HG03045 (cell line): ENCODE data around the gene CHDH.
A peak's percentile ranks its signal among the peaks of the same experiment; 100 is the strongest.

Experiments used
- ATAC-seq: cut with Tn5 transposase; IDR thresholded peaks from one replicate; pipeline ENCODE4 v1.9.1; 2021; ENCODE audit warnings: mild to moderate bottlenecking, moderate library complexity; ENCODE audit not compliant: unreplicated experiment

CHDH gene

DNA sequence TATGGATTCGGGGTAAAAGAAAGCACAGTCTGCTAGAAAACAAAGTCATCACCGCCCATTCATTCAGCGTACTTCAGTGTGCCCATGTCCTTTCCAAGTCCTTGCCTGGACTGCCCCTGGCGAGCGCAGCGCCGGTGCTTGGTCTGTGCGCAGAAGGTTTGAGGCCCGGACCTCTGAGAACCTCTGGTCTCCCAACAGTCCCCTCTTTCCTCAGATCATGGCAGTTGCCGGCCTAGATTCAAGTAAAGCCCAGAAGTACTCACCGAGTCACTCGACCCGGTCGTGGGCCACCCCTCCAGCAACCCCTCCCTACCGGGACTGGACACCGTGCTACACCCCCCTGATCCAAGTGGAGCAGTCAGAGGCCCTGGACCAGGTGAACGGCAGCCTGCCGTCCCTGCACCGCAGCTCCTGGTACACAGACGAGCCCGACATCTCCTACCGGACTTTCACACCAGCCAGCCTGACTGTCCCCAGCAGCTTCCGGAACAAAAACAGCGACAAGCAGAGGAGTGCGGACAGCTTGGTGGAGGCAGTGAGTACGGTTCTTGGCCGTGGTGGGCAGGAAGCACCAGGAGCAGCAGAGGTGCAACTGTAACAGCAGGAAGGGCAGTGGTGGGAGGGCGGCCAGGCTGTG is 36.3 kb downstream of the CHDH start:
- ATAC-seq, result no peak

DNA sequence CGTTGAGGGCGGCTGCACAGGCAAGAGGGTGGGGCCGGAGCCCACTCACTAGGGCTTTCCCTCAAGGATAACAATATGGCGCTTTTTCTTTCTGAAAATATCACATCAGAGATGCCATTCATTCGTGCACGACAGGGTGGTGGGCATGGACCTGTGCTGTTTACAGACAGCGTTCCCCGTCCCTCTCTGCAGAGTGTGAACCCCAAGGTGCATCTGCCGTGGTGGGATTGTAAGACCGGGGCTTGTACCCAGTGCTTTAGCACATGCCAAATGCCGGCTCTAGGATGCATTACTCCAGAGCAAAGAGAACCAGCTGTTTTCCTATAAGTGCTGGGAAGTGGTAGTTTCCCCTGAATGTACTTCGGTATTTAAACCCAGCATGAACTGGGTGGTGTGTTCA is 37.0 kb downstream of the CHDH start:
- no peak for ATAC-seq

DNA sequence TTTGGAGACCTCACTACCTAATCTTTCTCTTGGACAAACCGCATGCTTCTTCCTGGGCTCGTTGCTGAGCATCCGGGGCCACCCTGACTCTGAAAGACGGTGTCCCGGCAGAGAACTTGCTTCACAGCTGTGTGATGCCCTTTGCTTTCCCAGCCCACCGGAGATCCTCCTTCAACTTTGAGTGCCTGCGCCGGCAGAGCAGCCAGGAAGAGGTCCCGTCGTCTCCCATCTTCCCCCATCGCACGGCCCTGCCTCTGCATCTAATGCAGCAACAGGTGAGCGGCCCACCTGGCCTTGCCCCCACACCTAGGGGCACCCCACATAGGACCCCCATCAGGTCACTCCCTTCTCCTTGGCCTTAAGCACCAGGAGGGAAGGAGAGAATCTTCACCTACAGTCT is 37.7 kb downstream of the CHDH start:
- ATAC-seq, result no peak

DNA sequence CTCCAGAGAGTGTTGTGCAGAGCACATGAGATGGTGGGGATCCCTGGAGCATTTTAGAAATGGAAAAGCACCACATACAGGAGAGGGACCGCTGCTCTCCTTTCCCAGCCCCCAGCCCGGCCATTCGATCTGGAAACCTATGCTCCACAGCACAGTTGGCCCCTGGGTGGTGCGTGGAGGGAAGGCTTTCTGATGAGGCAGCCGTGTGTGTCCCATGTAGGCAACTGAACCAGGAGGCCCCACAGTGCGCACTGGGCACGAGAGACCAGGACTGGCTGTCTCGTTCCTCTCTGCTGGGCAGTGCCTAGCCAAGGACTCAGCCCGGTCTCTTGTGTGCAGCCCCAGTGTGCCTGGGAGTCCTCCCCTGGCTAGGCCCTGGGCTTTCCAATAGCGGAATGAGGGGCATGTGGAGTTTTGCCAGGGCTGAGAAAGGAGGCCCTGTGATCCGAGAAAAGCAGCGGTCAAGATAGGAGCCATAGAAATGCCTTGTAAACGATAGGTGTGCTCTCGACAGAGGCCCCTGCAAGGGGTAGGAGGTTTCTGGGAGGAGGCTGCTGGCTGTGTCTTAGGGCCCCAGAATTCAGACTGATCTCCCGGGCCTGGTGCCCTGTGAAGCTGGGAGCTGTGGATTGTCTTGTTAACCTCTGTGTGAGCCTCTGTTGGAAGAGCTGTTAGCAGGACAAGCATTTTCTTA is 39.0 kb downstream of the CHDH start:
- no peak for ATAC-seq

DNA sequence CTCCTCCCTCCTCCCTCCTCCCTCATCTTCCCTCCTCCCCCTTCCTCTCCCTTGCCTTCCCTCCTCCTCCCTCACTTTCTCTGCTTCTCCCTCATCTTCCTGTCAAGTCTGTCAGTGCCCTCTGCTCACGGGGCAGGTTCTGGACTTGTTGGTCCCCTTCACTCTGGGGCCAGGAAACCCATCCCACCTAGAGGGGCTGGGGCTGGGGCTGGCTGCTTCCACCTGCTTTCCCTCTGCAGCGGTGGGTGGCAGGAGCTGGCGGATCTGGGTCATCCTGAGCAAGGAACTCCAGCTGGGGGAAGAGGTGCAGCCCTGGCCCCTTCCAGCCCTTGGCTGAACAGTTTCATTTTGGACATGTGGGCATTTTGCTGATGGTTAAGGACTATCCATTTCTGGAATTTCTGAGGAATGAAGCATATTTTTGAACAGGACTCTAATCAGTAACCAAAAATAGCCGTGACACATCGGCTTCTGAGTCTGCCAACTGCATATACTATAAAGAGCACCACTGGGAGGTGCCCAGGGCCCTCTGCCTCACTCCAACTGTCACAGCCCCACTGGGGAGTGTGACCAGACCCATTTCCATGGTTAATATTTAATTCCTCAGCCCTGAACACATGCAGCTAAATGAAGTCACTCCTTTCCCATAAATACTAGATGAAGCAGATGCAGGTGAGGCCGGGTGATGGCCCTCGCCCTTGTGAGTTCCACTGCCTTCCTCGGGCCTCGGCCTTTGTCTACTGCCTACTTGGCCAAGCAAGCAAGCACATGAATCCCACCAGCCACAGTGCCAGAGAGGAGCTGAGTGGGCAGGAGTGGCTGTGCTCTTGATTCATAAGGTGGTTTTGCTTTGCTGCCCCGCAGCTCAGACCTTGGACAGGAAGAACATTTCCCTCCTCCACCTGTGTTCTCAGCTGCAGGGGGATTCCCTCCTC is 39.8 kb downstream of the CHDH start:
- no peak for ATAC-seq

DNA sequence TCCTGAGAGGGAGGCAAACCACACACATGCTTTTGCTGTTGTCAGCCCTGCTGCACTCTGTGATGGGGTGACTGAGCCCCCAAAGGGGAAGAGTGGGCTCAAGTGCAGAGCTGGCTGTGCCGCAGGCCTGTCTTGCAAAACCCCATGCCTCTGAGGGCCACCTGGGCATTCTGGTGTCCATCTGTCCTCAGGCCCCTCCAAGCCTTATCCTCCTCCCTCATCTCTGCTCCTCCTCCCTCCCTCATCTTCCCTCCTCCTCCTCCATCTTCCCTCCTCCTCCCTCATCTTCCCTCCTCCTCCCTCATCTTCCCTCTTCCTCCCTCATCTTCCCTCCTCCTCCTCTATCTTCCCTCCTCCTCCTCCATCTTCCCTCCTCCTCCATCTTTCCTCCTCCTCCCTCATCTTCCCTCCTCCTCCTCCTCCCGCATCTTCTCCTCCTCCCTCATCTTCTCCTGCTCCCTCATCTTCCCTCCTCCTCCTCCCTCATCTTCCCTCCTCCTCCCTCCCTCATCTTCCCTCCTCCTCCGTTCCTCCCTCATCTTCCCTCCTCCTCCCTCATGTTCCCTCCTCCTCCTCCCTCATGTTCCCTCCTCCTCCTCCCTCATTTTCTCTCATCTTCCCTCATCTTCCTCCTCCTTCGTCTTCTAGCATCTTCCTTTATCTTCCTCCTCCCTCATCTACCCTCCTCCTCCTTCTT is 40.6 kb downstream of the CHDH start:
- ATAC-seq, result no peak

DNA sequence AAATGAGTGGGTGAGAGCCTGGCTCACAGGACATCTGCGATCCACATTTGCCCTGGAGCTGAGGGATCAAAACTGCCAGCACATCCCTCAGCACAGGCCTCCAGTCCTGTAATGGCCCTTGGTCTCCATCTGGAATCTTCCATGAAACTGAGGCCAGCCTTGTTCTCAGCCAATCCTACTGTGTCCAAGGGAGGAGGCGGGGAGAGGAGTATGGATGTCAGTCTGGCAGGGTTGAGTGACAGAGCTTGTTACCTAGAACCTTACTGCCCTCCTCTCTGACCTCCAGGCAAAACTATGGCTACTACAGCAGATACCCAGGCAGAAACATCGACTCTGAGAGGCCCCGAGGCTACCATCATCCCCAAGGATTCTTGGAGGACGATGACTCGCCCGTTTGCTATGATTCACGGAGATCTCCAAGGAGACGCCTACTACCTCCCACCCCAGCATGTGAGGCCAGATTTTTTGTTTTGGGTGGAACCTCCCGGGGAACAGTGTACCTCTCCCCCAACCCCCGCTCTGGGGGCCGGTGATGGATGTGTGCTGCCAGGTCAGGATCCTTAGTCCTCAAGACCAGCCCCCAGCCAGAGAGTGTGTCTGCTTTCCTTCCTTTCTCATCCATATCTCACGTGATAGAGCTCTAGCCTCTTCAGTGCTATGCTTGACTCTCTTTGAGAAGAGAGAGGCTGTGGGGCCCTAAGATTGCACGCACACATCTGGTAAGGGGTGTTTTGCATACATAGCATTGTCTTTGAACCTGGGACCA is 41.3 kb downstream of the CHDH start:
- peak; percentile 61 for ATAC-seq

DNA sequence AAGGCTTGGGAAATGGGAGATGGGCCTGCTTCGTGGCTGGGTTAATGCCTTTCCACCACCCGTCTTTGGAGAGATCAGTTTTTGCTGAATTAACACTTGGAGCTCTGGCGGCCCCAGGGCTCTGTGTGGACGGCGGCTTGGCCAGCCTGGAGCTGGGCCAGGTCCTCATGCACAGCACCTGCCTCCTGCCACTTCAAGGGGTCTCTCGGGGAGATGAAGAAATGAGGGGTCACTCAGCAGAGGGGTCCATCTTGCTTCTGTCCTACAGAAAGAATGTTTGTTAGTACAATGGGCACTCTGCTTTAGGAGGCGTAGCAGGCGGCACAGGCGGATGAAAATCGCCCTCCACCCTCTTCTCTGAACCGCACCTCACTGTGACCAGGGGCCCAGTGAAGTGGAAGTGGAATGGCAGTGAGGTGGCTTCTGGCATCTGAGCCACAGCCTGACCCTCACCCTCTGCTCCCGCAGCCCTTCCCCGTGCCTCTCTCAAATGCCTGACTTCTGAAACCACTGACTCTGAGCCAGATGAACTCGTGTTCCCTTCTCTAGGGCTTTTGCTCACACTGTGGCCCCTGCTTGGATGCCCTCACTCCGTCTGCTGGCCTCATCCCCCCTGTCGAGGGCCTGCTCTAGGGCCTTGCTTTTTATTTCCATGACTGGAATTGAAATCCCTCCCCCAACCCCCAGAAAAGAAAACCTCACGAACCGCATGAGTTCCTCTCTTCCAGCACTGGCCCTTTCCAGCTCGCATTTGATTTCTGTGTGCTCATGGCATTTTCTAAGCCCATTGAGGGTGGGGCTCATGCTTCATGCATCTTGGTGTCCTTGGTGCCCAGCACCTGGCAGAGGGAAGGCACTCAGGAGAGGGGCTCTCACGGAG is 42.2 kb downstream of the CHDH start:
- ATAC-seq, result no peak

DNA sequence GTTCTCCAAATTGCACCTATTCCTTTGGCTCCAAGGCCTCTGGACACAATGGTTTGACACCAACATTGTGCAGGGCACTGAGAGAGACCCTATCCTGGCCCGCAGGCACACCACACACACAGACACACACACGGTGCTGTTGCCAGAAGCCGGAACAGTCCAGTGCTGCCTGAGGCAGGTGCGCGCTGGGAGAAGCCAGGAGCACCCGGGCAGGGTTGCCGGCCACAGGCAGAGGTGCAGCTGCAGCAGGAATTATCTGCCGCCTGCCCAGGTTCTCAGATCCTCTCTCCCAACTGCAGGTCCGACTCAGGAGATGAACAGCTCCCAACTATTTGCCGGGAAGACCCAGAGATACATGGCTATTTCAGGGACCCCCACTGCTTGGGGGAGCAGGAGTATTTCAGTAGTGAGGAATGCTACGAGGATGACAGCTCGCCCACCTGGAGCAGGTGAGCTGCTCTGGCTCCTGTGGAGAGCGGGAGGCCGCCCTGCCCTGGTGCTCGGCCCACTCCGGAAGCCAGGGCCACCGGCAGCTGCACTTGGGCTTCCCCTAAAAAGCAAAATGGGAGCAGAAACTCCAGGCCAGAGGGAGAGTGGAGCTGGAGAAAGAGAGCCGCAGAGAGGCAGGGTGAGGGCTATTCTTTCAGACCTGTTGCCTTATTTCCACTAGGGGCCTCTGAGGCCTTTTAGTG is 42.9 kb downstream of the CHDH start:
- no peak for ATAC-seq

DNA sequence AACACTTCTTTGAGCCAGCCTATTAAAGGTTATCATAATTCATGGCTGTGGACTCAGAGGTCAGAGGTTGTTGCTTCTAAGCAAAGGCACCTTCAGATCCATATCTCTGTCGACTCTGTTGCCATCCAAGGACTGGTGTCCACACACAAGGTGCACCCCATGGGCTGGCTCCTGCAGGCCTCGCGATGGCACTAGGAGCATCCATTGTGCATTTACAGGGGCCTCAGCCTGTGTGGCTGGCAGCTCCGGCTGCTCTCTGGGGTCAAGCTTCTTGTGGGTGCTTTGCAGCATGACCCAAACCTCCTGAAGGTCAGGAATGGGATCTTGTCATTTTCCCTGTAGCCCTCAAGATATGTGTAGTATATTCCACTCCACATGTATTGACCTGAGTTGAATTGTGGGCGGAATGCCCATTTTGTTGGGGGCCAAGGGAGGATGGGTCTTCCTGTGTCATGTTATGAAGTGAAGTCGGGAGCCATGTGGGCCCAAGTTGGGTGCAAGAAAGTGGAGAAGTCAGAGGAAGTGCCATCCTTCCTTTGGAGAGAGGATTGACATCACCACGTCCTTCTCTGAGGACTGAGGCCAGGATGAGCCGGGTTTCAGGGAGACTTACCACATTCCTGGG is 43.9 kb downstream of the CHDH start:
- ATAC-seq, result no peak

DNA sequence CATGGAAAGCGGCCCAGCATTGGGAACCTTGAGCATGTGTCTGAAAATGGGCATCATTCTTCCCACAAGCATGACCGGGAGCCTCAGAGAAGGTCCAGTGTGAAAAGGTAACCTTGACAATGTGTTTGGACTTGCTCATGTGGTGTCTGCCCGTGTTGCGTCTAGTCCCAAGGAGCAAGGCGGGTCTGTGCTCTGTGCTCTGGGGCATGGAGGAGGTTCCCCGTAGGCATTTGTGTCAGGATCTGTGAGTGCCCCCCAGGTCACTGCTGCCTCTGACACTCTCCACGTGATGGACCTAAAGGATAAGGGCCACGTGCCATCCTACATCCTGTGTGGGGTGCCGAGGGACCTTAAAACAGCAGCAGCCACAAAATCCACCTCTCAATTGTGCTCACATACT is 44.9 kb downstream of the CHDH start:
- ATAC-seq, result no peak

DNA sequence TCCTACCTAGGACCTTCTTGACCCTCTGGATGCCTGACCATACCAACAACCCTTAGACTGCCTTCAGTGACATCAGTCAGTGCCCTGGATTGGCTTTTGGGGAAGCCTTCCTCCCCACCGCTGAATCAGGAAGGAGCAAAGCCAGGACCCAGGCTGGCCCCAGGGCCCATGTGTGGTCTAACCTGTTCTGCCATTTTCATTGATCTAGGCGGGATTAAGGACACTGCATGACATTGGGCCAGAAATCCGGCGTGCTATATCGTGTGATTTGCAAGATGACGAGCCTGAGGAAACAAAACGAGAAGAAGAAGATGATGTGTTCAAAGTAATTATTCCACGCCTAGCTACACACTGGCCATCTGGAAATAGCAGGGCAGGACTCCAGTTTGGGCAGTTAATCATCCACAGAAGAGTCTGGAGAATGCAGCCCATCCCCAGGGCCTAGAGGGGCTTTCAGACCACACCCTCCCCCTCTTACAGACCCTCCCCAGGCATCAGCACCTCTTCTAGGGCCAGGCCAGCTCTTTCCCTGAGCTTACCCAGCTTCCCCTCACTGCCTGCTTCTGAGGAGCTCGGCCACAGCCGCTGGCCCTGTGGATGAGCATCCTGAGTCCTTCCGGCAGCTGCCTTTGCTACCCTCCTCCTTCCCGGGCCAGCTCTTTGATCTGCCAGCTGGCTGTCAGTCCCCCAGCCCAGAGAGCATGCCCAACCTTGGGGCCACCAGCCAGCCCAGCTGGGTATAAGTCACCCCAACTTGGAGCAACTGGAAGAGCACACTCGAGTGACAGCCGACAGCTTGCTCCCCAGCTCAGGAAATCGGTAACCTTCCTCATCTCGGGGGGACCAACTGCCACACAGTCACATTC is 45.9 kb downstream of the CHDH start:
- no peak for ATAC-seq

DNA sequence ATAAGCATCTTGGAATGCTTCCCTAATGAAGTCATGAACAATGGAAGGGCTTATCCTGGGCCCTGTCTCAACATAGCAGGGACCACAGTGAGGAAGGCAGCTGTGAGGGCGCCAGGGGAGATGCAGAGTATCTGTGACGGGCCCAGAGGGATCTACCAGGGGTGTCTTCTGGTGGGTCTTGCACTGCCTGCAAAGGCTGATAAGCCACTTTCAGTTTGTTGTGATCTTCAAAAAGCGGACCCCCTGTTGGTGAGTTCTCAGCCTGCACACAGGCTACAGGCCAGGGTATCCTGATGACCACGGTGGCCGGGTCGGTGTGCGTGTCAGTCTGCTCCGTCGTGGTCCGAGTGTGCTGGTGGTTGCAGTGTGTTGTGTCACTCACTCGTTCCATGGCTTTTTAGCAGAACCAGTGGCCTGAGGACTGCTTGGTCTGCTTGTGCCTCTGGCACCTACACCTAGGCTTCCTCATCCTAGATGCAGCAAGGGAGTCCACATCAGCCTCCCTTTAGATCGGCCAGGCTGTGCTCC is 46.8 kb downstream of the CHDH start:
- no peak for ATAC-seq

DNA sequence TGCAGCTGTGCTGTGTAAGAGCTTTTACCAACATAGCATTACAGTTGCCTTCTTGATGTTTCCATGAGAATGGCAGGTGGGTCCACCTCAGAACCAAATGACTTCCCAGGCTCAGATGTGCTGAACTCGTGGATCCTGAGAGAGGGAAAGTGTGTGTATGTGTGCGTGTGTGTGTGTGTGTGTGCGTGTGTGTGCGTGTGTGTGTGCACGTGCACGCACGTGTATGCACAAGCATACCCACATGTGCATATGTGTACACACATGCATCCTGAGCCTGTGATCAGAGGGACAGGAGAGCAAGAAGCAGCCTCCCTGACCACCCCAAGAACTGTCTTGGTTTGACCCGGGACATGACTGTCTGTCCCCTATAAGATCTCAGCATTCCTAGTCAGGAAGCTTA is 48.1 kb downstream of the CHDH start:
- no peak for ATAC-seq

DNA sequence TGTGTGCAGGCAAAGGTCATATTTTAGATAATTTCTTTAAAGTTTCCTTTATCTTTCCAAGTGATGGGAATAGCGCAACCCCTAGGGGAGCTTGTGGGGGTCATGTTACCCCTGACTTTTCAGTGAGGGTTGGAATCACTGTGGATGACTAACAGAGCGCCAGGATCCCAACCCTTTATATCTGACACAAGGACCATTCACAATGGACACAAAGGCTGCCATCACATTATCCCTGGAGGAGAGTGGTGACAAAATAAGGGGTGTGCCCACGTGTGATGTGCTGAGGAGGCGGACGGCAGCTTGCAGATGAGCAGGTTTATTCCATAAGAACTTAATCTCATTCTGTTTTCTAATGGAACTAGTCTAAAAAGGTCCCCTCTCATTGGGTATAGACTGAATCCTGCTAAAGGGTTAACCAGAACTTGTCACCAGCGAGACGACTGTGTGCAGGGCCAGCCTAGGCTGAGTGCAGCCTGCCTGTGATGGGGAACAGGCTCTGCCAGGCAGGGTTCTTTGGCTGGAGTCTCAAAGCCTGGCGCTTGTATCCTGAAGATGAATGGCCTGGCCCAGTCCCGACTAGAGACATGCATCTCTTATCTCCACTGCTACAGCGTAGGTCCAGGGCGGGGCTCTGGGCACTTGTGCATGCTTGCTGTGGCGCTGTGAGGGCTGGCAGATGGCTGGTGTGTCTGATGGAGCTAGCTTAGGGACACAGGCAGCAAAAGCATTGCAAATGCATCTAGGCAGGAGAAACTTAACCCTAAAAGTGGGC is 50.2 kb downstream of the CHDH start:
- no peak for ATAC-seq

DNA sequence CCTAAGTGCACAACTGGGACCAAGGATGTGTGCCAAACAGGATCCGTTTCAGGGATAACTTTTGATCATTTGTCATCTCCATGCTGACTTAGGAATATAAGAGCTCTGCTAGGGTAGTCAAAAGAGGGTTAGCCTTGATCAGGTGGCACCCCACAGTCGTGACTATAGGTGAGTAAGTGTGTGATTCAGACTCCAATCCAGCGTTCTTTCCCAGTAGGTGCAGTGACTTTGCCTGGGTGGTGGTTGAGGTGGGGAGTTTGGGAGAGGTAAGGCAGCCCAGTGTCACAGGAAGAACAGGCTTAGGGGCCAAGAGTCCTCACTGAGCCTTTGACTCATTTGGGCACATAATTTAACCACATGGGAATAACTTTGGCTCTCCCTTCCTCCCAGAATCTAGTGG is 51.0 kb downstream of the CHDH start:
- no peak for ATAC-seq

DNA sequence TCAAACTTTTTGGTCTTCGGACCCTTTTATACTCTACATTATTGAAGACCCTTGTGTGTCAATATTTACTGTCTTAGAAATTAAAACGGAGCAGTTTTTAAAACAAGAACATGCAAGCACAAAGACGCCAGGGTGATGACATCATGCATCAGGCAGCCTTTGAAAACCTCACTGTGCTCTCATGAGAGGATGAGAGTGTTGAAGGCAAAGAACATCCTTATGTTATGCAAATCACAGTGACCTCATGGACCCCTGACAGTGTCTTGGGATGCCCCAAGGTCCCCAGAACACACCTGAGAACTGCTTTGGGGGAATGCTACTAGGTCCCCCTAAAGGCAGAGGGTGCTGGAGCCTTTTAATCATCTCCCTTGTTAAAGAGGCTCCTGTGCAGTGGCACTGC is 51.6 kb downstream of the CHDH start:
- no peak for ATAC-seq
